ENCODE measurements around the gene ETFA.

Gene ETFA

DNA sequence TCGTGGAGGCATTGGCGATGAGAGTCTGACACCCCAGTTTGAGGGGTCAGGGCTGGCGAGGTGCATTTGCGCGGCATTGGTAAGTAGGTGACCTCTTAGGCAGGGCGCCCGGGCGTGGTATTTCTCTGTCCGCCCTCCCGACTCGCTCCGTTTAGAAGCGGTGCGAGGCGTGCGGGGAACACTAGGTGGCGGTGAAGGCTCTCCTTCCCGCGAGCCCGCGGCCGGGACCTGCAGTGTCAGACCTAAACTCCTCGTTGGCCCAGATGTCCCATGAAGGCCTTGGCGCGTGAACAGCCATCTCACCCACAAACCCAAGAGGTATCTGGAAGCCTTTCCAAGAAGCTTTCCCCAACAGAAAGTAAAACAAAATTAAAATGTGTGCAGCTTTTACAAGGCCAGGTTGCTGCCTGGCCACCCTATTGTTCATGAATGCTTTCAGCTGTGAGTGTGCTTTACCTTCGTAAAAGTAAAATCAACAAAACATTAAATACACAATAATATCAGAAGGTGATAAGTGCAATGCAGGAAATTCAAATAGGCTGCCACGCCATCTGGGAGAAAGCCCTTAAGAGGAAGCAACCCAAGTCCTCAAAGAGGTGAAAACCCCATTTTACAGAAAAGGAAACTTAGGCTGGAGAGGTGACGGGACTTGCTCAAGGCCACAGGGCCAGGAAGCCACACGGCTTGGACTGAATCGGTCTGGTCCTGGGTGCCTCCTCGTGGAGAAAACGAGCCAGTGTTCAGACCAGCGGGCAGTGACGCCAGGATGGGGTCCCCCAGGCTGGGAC, 120.3 kb downstream of the ETFA start:
- peak overlapping the region; percentile 19 to 36 for H3K4me3 ChIP-seq (ENCODE audit: low read depth in 1 of 2, low read length in 2 of 2)
- H3K36me3 ChIP-seq (ENCODE audit: control insufficient read depth in 1 of 2, insufficient read depth in 2 of 2, low read length in 2 of 2): no peaks in the 10 kb centered on the region
- peaks cover 16 to 18% of the 10 kb centered on the region in 2 donors for H3K4me1 ChIP-seq (ENCODE audit: control insufficient read depth in 1 of 2, insufficient read depth in 2 of 2, low read length in 2 of 2)
- no peak overlapping the region for H3K9ac ChIP-seq (ENCODE audit: low read depth in 1 of 2, low read length in 2 of 2)
- H3K9me3 ChIP-seq (ENCODE audit: control insufficient read depth in 1 of 2, low read length in 2 of 2): no peaks in the 10 kb centered on the region
- H3K27me3 ChIP-seq (ENCODE audit: control insufficient read depth in 1 of 2, insufficient read depth in 2 of 2, low read length in 2 of 2): peaks cover 9 to 14% of the 10 kb centered on the region in 2 donors
- H3K27ac ChIP-seq (ENCODE audit: low read depth, low read length): no peak overlapping the region

- H3K27me3 ChIP-seq (ENCODE audit: control insufficient read depth in 1 of 2, insufficient read depth in 2 of 2, low read length in 2 of 2): peaks cover 10 to 14% of the 10 kb centered on the region in 2 donors
- H3K4me3 ChIP-seq (ENCODE audit: low read depth in 1 of 2, low read length in 2 of 2): no peak overlapping the region
- no peak overlapping the region for H3K9ac ChIP-seq (ENCODE audit: low read depth in 1 of 2, low read length in 2 of 2)
- no peaks in the 10 kb centered on the region for H3K36me3 ChIP-seq (ENCODE audit: control insufficient read depth in 1 of 2, insufficient read depth in 2 of 2, low read length in 2 of 2)
- no peaks in the 10 kb centered on the region for H3K9me3 ChIP-seq (ENCODE audit: control insufficient read depth in 1 of 2, low read length in 2 of 2)
- peaks cover 16 to 18% of the 10 kb centered on the region in 2 donors for H3K4me1 ChIP-seq (ENCODE audit: control insufficient read depth in 1 of 2, insufficient read depth in 2 of 2, low read length in 2 of 2)
- H3K27ac ChIP-seq (ENCODE audit: low read depth, low read length): no peak overlapping the region
Measured at GRCh38 chr15:76190070-76190564, 121.2 kb downstream of the ETFA start.

DNA sequence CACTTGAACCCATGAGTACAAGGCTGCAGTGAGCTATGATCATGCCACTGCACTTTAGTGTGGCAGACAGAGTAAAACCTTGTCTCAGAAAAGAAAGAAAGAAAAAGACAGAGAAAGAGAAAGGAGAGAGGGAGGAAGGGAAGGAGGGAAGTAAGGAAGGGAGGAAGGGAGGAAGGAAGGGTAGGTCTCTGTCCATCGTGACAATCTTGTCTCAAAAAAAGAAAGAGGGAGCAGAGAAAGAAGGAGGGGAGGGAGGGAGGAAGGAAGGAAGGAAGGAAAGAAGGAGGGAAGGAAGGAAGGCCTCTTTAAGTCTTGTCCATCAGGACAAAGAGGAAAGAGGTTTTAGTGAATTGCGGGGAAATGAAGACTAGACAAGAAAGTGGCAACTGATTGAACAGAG, 122.2 kb downstream of the ETFA start:
- no peaks in the 10 kb centered on the region for H3K9me3 ChIP-seq (ENCODE audit: control insufficient read depth in 1 of 2, low read length in 2 of 2)
- no peak overlapping the region for H3K4me3 ChIP-seq (ENCODE audit: low read depth in 1 of 2, low read length in 2 of 2)
- H3K9ac ChIP-seq (ENCODE audit: low read depth in 1 of 2, low read length in 2 of 2): no peak overlapping the region
- peaks cover 12 to 14% of the 10 kb centered on the region in 2 donors for H3K4me1 ChIP-seq (ENCODE audit: control insufficient read depth in 1 of 2, insufficient read depth in 2 of 2, low read length in 2 of 2)
- no peak overlapping the region for H3K27ac ChIP-seq (ENCODE audit: low read depth, low read length)
- peaks cover 15 to 17% of the 10 kb centered on the region in 2 donors for H3K27me3 ChIP-seq (ENCODE audit: control insufficient read depth in 1 of 2, insufficient read depth in 2 of 2, low read length in 2 of 2)
- H3K36me3 ChIP-seq (ENCODE audit: control insufficient read depth in 1 of 2, insufficient read depth in 2 of 2, low read length in 2 of 2): no peaks in the 10 kb centered on the region

DNA sequence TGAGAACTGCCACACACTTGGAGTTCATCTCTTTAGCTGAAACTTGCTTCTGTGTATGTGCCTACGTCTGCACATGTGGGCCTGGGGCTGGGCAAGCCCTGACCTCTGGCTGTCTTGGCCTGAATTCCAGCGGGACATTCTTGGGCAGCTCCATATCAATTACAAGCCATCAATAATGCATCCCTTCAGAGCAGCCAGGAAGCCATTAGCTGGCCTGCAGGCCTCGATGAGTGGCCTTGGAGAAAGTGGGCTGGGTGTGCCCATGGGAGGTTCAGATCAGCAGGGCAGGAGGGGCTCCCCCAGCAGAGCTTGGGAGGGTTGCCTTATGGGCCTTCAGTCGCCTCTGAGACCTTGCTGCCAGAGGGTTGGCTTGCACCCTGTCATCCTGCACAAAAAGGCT, 124.1 kb downstream of the ETFA start:
- no peak overlapping the region for H3K4me3 ChIP-seq (ENCODE audit: low read depth in 1 of 2, low read length in 2 of 2)
- H3K27me3 ChIP-seq (ENCODE audit: control insufficient read depth in 1 of 2, insufficient read depth in 2 of 2, low read length in 2 of 2): peaks cover 17 to 21% of the 10 kb centered on the region in 2 donors
- no peak overlapping the region for H3K9ac ChIP-seq (ENCODE audit: low read depth in 1 of 2, low read length in 2 of 2)
- peaks cover 9 to 12% of the 10 kb centered on the region in 2 donors for H3K4me1 ChIP-seq (ENCODE audit: control insufficient read depth in 1 of 2, insufficient read depth in 2 of 2, low read length in 2 of 2)
- H3K9me3 ChIP-seq (ENCODE audit: control insufficient read depth in 1 of 2, low read length in 2 of 2): no peaks in the 10 kb centered on the region
- no peak overlapping the region for H3K27ac ChIP-seq (ENCODE audit: low read depth, low read length)
- H3K36me3 ChIP-seq (ENCODE audit: control insufficient read depth in 1 of 2, insufficient read depth in 2 of 2, low read length in 2 of 2): no peaks in the 10 kb centered on the region

DNA sequence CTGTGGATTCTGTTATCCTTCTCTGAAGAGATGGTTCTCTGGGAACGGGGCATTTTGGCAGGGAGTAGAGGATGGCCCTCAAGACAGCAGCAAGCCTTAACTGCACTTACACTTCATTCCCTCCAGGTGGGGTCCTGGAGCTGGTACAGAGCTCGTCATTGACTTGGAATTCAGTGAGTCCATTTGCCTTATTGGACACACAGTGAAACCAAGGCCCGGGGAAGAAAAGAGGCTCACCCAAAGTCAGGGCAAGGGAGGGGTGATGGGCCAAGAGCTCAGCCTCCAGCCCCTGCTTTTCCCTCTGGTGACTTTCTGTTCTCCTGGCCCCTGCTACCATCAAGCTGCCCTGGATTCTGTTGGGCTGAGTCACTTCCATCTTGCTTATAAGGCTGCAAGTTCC, 125.6 kb downstream of the ETFA start:
- H3K9me3 ChIP-seq (ENCODE audit: control insufficient read depth in 1 of 2, low read length in 2 of 2): no peaks in the 10 kb centered on the region
- H3K4me1 ChIP-seq (ENCODE audit: control insufficient read depth in 1 of 2, insufficient read depth in 2 of 2, low read length in 2 of 2): peaks cover 0 to 3% of the 10 kb centered on the region in 2 donors
- no peak overlapping the region for H3K27ac ChIP-seq (ENCODE audit: low read depth, low read length)
- H3K27me3 ChIP-seq (ENCODE audit: control insufficient read depth in 1 of 2, insufficient read depth in 2 of 2, low read length in 2 of 2): peaks cover 18 to 22% of the 10 kb centered on the region in 2 donors
- no peak overlapping the region for H3K9ac ChIP-seq (ENCODE audit: low read depth in 1 of 2, low read length in 2 of 2)
- H3K4me3 ChIP-seq (ENCODE audit: low read depth in 1 of 2, low read length in 2 of 2): no peak overlapping the region
- no peaks in the 10 kb centered on the region for H3K36me3 ChIP-seq (ENCODE audit: control insufficient read depth in 1 of 2, insufficient read depth in 2 of 2, low read length in 2 of 2)

GRCh38 chr15:76184650-76185035, 126.6 kb downstream of the ETFA start:
- H3K9me3 ChIP-seq (ENCODE audit: control insufficient read depth in 1 of 2, low read length in 2 of 2): no peaks in the 10 kb centered on the region
- no peak overlapping the region for H3K9ac ChIP-seq (ENCODE audit: low read depth in 1 of 2, low read length in 2 of 2)
- no peak overlapping the region for H3K4me3 ChIP-seq (ENCODE audit: low read depth in 1 of 2, low read length in 2 of 2)
- H3K27ac ChIP-seq (ENCODE audit: low read depth, low read length): no peak overlapping the region
- no peaks in the 10 kb centered on the region for H3K36me3 ChIP-seq (ENCODE audit: control insufficient read depth in 1 of 2, insufficient read depth in 2 of 2, low read length in 2 of 2)
- no peaks in the 10 kb centered on the region for H3K4me1 ChIP-seq (ENCODE audit: control insufficient read depth in 1 of 2, insufficient read depth in 2 of 2, low read length in 2 of 2)
- H3K27me3 ChIP-seq (ENCODE audit: control insufficient read depth in 1 of 2, insufficient read depth in 2 of 2, low read length in 2 of 2): peaks cover 13 to 17% of the 10 kb centered on the region in 2 donors

GRCh38 chr15:76183930-76184649, 127.2 kb downstream of the ETFA start:
- H3K36me3 ChIP-seq (ENCODE audit: control insufficient read depth in 1 of 2, insufficient read depth in 2 of 2, low read length in 2 of 2): no peaks in the 10 kb centered on the region
- no peak overlapping the region for H3K9ac ChIP-seq (ENCODE audit: low read depth in 1 of 2, low read length in 2 of 2)
- no peaks in the 10 kb centered on the region for H3K4me1 ChIP-seq (ENCODE audit: control insufficient read depth in 1 of 2, insufficient read depth in 2 of 2, low read length in 2 of 2)
- peaks cover 10 to 12% of the 10 kb centered on the region in 2 donors for H3K27me3 ChIP-seq (ENCODE audit: control insufficient read depth in 1 of 2, insufficient read depth in 2 of 2, low read length in 2 of 2)
- H3K27ac ChIP-seq (ENCODE audit: low read depth, low read length): no peak overlapping the region
- H3K9me3 ChIP-seq (ENCODE audit: control insufficient read depth in 1 of 2, low read length in 2 of 2): no peaks in the 10 kb centered on the region
- H3K4me3 ChIP-seq (ENCODE audit: low read depth in 1 of 2, low read length in 2 of 2): no peak overlapping the region

- Histone ChIP-seq H3K27me3 (ENCODE audit: control insufficient read depth in 1 of 2, insufficient read depth in 2 of 2, low read length in 2 of 2) (peaks cover 25 to 26% of the 10 kb centered on the region in 2 donors), H3K9ac (ENCODE audit: low read depth in 1 of 2, low read length in 2 of 2) (no peak overlapping the region), H3K27ac (ENCODE audit: low read depth, low read length) (no peak overlapping the region), H3K4me1 (ENCODE audit: control insufficient read depth in 1 of 2, insufficient read depth in 2 of 2, low read length in 2 of 2) (no peaks in the 10 kb centered on the region), H3K9me3 (ENCODE audit: control insufficient read depth in 1 of 2, low read length in 2 of 2) (no peaks in the 10 kb centered on the region), H3K36me3 (ENCODE audit: control insufficient read depth in 1 of 2, insufficient read depth in 2 of 2, low read length in 2 of 2) (no peaks in the 10 kb centered on the region), H3K4me3 (ENCODE audit: low read depth in 1 of 2, low read length in 2 of 2) (no peak overlapping the region)
Measured at GRCh38 chr15:76181705-76182107, 129.6 kb downstream of the ETFA start.

DNA sequence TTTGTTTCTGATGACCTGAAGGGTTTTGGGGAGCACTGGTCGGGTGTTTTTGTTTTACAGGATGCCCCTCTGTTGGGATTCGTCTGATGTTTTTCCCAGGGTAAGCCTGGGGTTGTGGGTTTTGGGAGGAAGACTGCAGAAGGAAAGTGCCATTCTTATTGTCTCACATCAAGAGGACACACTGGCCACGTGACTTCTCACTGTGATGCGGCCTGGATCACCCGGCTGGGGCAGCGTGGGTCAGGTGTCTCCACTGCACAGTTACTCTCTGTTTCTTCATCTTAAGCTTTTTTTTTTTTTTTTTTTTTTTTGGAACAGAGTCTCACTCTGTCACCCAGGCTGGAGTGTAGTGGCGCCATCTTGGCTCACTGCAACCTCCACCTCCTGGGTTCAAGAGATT, 130.9 kb downstream of the ETFA start:
- Histone ChIP-seq H3K9me3 (ENCODE audit: control insufficient read depth in 1 of 2, low read length in 2 of 2) (no peaks in the 10 kb centered on the region), H3K27ac (ENCODE audit: low read depth, low read length) (no peak overlapping the region), H3K9ac (ENCODE audit: low read depth in 1 of 2, low read length in 2 of 2) (no peak overlapping the region), H3K27me3 (ENCODE audit: control insufficient read depth in 1 of 2, insufficient read depth in 2 of 2, low read length in 2 of 2) (peaks cover 25 to 26% of the 10 kb centered on the region in 2 donors), H3K4me3 (ENCODE audit: low read depth in 1 of 2, low read length in 2 of 2) (no peak overlapping the region), H3K4me1 (ENCODE audit: control insufficient read depth in 1 of 2, insufficient read depth in 2 of 2, low read length in 2 of 2) (no peaks in the 10 kb centered on the region), H3K36me3 (ENCODE audit: control insufficient read depth in 1 of 2, insufficient read depth in 2 of 2, low read length in 2 of 2) (no peaks in the 10 kb centered on the region)

GRCh38 chr15:76179023-76179422, 132.2 kb downstream of the ETFA start:
- Histone ChIP-seq H3K27ac (ENCODE audit: low read depth, low read length) (no peak overlapping the region), H3K4me3 (ENCODE audit: low read depth in 1 of 2, low read length in 2 of 2) (no peak overlapping the region), H3K27me3 (ENCODE audit: control insufficient read depth in 1 of 2, insufficient read depth in 2 of 2, low read length in 2 of 2) (peaks cover 19 to 24% of the 10 kb centered on the region in 2 donors), H3K9me3 (ENCODE audit: control insufficient read depth in 1 of 2, low read length in 2 of 2) (no peaks in the 10 kb centered on the region), H3K9ac (ENCODE audit: low read depth in 1 of 2, low read length in 2 of 2) (no peak overlapping the region), H3K4me1 (ENCODE audit: control insufficient read depth in 1 of 2, insufficient read depth in 2 of 2, low read length in 2 of 2) (no peaks in the 10 kb centered on the region), H3K36me3 (ENCODE audit: control insufficient read depth in 1 of 2, insufficient read depth in 2 of 2, low read length in 2 of 2) (no peaks in the 10 kb centered on the region)

Data from duodenal mucosa (tissue), 2 donors.